Jurkat, Clone E6-1 (cell line): ENCODE measurements around the gene OTP. TPM values are rescaled to one million over a fixed set of nuclear protein-coding genes. Genes with fewer than 3 reads are reported as not detected.
A peak's percentile ranks its signal among the peaks of the same experiment; 100 is the strongest.

Experiments
- DNase-seq: peaks from one replicate; pipeline ENCODE4 v3.0.0-alpha.2; 2011; ENCODE audit warnings: low read depth, low spot score
- H3K4me3 ChIP-seq: 2 replicates; pipeline ENCODE4 v1.5.1; 2011; ENCODE audit warnings: mild to moderate bottlenecking, low read length, control low read depth, moderate library complexity
- polyA plus RNA-seq: library from polyadenylated mRNA; unstranded; fragments of >200 nt; gene quantifications from one replicate; pipeline ENCODE4 v1.2.1, GENCODE V29; 2012; ENCODE audit warnings: missing spikeins; ENCODE audit not compliant: insufficient read length, insufficient read depth

OTP gene
- not detected for polyA plus RNA-seq

DNA sequence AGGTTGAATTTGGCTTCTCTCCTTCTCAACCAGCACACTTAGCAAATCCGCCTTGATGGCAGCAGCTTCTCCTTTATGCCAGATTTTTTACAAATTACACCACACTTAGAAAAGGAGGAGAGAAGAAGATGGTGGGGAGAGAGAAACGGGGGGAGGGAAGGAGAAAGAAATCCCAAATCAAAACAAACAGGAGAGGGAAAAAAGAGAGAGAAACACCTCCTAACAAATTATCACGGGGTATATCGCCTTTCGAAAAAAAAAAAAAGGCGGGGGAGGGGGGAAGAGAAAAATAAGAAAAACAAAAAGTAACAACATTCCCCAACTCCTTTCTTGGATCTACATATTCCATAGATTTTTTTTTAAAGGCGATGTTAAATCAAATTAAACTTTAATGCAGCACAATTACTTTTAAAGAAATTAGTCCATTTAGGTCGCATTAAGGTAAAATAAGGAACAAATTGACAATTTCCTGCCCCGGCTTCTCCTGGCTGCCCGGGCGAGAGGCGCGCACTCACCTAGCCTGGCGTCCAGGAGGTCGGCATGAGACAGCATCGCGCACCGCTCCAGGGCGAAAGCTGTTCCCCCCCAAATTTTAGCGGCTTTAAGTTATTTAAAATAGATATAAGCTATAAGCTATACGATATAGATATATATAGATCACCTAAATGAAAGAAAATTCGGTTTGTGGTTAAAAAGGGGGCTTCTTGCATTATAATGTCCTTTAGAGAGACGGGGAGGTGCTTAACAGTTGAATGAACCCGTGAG, at the start of gene OTP:
Gene OTP (minus strand): TSS at position 716 of the 765 bp plus-strand sequence. CDS start 164 bp downstream, at position 552.
- DNase-seq = no peak
- H3K4me3 ChIP-seq = no peak within 1 kb of the TSS

GRCh38 chr5:77683171-77683732, 44.7 kb upstream of the OTP start:
- DNase-seq = no peak
- H3K4me3 ChIP-seq = no peak overlapping the region

GRCh38 chr5:77670526-77670925, 32.0 kb upstream of the OTP start:
- DNase-seq = no peak
- H3K4me3 ChIP-seq = no peak overlapping the region

DNA sequence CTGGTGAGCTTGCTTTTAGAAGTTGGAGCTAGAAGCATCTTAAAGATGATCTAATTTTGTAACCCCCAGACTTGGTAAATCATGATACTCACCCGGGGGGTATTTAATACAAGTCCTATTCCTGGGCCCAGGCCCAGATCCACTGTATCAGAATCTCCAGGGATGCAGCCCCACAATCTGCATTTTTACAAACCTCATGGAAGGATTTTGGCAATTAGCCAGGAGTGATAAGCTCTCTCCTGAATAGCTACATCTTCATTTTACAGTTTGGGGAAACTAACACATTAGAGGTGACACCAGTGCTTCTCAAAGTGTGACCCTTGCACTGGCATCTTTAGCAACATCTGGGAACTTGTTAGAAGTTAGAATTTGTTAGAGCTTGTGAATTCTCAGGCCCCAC, 31.2 kb upstream of the OTP start:
- H3K4me3 ChIP-seq = no peak overlapping the region
- DNase-seq = no peak

DNA sequence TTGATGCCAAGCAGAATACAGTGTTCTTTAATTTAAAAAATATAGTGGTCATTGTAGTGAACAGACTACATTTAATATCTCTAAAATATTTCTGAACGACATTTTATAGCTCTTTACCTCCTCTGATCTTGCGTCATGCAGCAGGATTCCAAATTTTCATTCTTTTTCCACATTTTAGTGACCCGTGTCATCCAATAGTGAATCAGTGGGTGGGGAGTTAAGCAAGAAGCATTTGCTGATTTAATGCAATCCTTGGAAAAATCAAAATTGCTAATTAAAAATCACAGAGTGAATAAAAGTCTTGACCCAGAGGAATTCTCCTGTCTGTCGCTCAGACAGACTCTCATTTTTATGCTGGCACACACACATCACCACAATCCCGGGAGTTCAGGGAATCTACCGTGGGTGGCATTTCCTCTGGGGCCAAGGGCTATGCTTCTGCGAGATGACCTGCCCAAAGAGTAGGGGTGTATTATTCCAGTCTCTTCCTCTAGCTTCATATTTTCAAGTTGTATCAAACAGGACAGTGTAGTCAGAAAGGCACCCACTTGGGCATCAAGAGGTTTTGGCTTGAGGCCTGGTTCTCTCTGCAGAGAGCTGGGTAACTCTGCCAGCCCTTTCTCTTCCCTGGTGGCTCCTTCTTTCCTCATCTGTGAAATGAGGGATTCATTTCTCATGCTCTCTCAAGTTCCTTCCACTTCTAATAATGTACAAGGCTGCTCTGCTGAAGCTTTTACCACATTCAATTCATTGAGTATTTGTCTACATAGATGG, 24.8 kb upstream of the OTP start:
- H3K4me3 ChIP-seq = no peak overlapping the region
- no peak for DNase-seq

DNA sequence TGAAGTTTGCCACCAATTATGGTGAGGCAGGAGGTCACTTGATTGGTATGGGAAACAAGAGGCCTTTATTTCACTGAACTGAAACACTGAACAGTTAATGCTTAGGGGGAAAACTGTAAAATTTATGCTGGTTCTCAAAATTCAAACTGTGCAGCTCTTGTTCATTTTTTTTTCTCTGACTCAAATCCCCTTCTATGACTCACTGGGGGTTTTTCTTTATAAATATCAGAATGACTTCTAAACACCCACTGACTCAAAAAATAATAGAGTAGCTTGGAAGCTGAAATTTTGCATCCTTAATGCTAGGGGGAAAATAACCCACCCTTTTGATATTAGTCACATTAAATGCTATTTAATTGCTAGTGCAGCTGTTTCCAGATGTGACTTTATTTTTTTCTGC, 24.1 kb upstream of the OTP start:
- no peak for DNase-seq
- H3K4me3 ChIP-seq = no peak overlapping the region

DNA sequence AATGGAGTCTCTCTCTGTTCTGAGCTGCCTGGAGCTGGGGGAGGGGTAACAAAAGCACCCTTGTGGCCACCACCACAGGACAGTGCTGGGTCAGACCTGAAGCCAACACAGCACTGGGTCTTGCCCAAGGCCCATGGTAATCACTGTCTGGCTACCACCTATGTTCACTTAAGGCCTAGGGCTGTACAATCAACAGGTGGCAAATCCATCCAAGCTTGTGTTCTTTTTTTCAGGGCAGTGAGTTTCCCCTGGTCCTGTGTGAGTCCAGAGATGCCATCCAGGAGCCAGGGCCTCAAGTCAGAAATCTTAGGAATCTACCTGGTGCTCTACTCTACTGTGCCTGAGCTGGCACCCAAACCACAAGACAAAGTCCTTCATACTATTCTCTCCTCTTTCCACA, 20.1 kb upstream of the OTP start:
- no peak for DNase-seq
- no peak overlapping the region for H3K4me3 ChIP-seq

DNA sequence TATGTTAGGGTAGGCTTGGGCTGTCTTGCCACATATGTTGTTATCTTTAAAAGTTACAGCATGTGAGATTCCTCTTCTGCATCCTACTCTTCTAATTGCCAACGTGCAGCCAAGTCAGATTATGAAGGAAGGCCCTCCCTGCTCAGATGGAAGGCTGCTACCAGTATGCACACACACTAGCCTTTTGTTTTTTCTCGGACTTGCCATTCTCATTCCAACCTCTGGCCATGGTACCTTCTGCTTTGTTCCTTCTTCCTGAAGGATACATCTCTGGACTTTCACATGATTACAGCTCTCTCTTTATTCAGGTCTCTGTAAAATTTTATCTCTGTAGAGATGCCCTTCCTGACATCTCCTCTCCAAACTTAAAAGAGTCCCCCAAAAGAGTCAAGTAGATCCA, 12.8 kb upstream of the OTP start:
- DNase-seq = no peak
- no peak overlapping the region for H3K4me3 ChIP-seq

DNA sequence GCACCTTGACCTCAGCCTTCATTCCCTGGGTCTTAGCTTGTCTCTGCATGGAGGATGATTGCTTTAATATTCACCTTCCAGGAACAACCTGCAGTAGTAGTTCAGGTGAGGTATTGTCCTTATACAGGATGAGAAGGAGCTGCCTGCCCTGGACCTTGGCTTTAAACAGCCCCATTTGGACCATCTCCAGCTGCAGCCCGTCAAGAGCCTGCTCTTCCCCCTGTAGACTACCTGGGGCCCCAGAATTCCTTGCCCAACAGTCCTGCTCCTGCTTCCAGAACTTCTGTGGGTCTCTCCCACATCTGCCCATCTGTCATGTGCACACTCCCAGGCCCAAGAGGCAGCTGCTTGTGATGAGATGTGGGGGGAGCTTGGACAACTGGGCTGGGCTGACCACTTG, 12.2 kb upstream of the OTP start:
- DNase-seq = no peak
- H3K4me3 ChIP-seq = no peak overlapping the region

GRCh38 chr5:77649776-77650175, 11.3 kb upstream of the OTP start:
- DNase-seq = no peak

DNA sequence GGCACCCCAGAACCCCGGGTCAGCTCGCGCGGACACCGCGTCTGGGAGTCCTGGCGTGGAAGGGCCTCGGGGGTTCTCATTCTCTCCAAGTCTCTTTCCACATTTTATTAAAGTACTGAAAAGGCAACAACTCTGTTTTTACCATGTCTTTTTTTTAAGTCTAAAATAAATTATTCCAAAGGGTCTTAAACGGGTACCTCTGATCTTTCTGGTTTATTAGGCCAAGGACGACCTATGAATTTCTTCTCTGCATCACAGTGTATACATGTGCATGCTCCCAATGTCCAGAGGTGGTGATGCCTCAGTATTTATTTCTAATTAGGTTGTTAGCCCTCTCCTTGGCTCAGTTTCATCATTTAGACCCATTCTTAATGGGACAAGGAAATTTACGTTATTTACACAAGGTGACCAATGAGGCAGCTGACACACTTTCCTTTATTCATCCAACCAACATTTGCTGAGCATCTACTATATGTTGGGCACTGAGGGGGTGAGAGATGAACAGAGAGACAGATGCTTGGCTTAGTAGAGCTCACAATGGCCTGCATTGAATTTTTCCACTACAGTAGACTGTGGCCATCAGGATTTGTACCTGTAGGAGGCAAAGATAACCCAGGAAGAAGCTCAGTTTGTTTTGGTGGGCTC, 7.6 kb upstream of the OTP start:
- no peak for DNase-seq
- no peak overlapping the region for H3K4me3 ChIP-seq

More at GRCh38 chr5:77649776-77650175, 11.3 kb upstream of the OTP start:
- no peak overlapping the region for H3K4me3 ChIP-seq

DNA sequence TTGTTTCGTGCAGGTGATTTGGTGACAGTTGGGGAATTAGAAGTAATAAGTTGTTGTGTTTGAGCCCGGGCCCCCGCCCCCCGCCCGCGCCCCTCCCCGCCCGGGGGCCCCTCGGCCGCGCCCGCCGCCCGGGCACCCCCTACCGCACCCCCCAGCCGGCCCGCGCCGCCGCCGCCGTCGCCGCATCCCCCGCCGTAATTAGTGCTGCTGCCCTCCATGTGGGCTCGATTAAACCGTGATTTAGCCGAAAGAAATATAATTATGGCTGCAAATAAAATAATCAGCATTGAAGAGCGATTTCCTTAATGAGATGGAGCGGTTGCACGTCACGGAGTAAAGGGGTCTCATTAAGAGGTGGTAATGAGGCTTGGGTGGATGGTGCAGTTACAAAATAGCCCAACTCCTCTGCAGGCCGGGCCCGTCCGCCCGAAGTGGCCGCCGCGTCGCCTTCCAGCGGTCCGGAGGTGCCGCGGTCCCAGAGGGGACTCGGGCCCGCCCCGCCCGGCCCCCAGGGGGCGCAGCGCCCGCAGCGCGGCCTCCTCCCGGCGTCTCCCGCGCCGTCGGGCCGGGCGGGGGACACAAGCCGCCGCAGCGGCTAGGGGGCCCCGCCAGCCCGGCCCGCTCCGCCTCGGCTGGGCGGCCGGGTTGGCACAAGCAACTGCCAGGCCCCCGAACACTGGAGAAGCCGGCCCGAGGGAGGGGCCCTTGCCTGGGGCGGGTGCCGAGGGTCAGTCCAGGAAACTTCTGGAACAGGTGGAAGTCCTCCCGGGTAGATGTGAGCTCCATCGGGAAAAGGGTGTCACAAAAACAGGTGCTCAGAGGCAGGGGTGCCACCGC, 6.9 kb upstream of the OTP start:
- DNase-seq = no peak
- H3K4me3 ChIP-seq = peak overlapping the region; percentile 49

DNA sequence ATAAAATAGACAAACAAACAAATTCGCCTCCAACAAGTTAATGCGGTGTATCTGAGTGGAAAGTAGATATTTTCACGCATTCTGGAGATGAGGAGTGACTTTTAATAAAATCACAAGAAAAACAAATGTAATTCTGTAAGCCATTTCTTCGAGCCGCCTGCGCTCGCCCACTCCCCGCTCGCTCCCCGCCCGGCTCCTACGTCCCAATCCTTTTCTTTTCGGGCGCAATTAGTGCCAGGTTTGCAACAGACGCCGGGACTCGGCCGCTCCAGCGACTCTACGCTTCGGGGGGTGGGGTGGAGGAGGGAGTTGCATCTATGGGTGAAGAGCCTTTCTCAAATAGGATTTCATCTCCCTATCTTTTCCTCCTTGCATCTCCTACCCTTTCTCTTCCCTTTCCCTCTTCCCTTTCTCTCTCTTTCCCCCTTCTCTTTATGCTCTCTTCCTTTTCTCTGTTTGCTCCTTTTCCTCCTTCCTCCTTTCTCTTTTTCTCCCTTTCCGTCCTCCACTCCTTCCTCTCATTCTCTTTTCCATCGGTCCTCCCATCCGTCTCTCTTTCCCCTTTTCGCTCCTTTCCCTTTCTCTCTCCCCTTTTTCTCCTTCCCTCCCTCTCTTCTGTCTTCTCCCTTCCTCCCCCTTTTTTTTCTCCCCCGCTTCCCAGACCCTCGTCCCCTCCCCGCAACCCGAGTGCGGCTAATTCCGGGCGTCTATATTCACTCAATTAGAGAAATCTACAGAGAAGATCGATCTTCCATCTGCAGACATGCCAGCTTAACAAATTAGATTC, 6.1 kb upstream of the OTP start:
- DNase-seq = no peak
- H3K4me3 ChIP-seq = no peak overlapping the region

DNA sequence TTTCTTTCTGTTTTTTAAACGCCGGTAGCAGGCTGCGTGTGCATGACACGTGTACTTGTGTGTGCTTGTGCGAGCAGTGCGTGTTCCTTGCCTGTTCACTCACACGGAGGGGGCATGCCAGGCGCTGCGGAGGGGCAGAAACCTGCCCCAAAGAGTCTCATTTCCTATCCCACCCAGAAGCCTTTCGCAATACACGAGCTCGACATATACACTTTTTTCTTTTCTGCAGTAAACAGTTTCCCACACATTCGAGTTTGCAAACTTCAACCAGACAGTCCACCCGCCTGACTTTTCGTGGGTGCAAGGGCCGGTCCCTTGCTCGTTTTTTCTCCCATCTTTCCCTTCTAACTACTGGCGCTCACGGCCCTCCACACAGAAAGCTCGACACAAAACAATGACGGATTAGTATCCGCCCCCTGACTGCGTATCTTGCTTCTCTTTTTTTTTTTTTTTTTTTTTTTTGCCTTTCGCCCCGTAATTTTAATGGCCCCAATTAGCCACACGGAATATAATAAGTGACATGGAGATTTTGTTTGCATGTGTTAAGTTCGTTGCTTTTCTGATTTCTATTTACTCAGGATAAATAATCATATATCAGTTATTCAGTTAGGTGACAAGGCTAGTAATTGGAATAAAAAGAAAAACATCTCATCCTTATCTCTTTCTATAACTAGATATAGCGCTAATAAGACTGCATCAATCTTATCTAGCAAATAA, 5.3 kb upstream of the OTP start:
- H3K4me3 ChIP-seq = no peak overlapping the region
- no peak for DNase-seq

GRCh38 chr5:77642738-77643653, 4.5 kb upstream of the OTP start:
- H3K4me3 ChIP-seq = no peak overlapping the region
- DNase-seq = no peak

DNA sequence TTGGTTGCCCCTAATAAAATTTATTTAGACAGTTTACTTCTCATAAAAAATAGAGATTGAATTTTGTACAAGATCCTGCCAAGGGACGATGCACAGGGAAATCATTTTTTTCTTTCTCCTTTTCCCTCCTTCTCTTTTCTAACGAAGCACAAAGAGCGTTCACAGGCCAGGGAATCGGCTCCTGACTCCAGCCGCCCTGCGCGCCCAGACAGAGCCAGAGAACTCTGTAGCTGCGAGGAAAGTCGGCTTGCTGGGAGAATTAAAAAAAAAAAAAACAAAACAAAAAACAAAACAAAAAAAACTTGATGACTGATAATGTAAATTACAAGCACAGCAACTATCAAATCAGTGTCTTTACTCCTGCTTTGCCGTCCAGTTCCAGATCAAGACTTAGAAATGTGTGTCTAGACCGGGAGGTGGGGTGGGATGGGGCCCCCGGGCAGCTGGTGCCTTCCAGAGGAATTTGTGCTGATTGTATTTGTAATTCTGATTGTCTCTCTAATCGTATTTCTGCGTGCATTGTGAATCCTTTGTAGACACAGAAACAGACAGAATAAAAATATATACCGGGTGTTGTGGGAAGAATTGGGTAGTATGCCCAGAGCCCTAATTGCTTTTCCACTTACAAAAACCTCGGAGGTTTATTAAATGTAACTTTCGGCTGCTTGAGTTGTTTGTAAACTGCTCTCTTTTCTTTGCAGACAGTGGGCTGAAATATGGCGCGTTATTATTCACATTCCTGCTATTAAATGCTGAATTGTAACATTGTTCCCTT, 3.6 kb upstream of the OTP start:
- no peak overlapping the region for H3K4me3 ChIP-seq
- no peak for DNase-seq
